Prostate gland (tissue), 2 donors: ENCODE measurements around the gene FAM170B.

Source experiments
- POLR2AphosphoS5 ChIP-seq: sonication (generic); formaldehyde crosslinking; IDR thresholded peaks from one replicate; pipeline ENCODE4 v1.6.1; 2017; ENCODE audit warnings: antibody characterized with exemption
- TF ChIP-seq, protein P1 (sequence below), 4 experiments: fragments of 200-600 bp in 2 of 4; fragments of 450-650 bp in 2 of 4; sonication (generic) in 2 of 4; IDR thresholded peaks; 1 replicate in 3 of 4; 2 replicates in 1 of 4; pipeline ENCODE4 v1.5.1; 2016 to 2019; ENCODE audit warnings: antibody characterized with exemption in 4 of 4, mild to moderate bottlenecking in 2 of 4, moderate library complexity in 2 of 4

DNA sequence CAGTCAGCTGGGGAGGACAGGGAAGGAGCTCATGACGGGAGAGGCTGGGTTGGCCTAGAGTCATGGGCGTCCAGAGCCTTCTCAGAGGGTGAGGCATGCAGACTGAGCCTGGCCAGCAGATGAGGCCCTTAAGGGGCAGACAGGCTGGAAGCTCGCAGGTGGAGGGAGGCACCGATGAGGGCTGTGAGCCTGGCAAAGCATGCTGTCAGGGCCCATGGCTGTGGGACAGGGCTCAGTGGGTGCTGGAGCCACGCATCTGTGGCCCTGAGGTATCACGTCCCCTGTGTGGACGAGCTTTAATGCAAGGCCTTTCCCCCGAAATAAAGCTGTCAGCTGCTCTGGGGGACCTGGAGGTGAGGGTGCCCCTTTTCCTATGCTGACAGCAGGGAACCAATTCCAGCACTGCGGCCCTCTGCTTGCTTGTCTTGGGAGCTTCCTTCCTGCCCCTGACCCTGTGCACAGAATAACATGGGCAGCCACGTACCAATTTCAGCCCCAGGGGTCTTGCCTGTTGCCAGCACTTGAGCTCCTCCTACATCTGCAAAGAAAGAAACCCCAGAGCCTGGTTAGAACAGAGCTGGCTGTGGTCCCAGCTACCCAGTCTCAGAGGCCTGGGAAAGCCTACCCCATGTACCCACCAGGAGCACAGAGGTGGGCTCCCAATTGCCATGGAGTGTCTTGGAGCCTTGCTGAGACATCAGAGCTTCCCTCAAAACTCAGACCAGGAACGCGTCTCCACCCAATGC lies 33.8 kb upstream of the FAM170B start:
- TF ChIP-seq POLR2AphosphoS5: no peak
- TF ChIP-seq, protein P1, sequence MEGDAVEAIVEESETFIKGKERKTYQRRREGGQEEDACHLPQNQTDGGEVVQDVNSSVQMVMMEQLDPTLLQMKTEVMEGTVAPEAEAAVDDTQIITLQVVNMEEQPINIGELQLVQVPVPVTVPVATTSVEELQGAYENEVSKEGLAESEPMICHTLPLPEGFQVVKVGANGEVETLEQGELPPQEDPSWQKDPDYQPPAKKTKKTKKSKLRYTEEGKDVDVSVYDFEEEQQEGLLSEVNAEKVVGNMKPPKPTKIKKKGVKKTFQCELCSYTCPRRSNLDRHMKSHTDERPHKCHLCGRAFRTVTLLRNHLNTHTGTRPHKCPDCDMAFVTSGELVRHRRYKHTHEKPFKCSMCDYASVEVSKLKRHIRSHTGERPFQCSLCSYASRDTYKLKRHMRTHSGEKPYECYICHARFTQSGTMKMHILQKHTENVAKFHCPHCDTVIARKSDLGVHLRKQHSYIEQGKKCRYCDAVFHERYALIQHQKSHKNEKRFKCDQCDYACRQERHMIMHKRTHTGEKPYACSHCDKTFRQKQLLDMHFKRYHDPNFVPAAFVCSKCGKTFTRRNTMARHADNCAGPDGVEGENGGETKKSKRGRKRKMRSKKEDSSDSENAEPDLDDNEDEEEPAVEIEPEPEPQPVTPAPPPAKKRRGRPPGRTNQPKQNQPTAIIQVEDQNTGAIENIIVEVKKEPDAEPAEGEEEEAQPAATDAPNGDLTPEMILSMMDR (IDR thresholded peaks at IDR 0.05): no peak
